NCI-H1694 (cell line): ENCODE data around the gene AAGAB.

Experiments used
- DNase-seq: peaks from one replicate; lab custom pipeline; 2025; lab: John Stamatoyannopoulos, UW

The AAGAB gene

DNA sequence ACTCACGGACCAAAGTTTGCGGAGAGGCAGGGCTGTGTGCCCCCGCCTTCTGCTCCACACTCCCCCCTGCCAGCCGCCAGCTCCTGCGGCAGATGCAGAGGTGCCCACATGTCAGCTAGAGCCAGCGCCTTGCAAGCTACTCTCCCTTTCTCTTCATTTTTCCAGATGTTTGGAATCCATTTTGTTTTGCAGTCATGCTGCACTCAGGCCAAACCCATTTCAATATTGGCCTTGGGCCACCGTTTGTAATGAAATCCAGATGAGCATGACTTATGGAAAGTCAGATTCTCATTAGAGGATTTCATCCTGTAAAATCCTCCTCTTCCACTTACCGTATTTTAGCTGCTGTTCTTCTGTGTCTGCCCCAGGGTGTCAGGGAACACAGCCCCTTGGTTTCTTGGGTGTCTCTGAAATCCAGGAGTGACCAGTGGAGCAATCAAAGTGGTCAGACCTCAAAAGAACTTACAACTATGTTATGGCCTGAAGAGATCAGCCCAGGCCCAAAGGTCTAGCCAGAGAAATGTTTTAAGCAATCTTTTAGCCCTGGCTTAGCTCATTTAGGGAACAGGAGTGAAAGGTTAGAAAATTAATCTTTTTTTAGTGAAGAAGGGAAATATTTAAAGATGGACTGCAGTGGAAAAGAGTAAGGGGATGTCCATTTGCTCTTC is 65.8 kb downstream of the AAGAB start:
- DNase-seq, result no peak

GRCh38 chr15:67187351-67187854 is 67.1 kb downstream of the AAGAB start:
- peak; percentile 2 for DNase-seq

- DNase-seq, result no peak
These were observed 67.8 kb downstream of the AAGAB start for GRCh38 chr15:67186688-67187087.

GRCh38 chr15:67186226-67186649 is 68.2 kb downstream of the AAGAB start:
- DNase-seq, result no peak

- no peak for DNase-seq
These were observed 68.7 kb downstream of the AAGAB start for GRCh38 chr15:67185621-67186225.

GRCh38 chr15:67185051-67185450 is 69.4 kb downstream of the AAGAB start:
- DNase-seq, result no peak

DNA sequence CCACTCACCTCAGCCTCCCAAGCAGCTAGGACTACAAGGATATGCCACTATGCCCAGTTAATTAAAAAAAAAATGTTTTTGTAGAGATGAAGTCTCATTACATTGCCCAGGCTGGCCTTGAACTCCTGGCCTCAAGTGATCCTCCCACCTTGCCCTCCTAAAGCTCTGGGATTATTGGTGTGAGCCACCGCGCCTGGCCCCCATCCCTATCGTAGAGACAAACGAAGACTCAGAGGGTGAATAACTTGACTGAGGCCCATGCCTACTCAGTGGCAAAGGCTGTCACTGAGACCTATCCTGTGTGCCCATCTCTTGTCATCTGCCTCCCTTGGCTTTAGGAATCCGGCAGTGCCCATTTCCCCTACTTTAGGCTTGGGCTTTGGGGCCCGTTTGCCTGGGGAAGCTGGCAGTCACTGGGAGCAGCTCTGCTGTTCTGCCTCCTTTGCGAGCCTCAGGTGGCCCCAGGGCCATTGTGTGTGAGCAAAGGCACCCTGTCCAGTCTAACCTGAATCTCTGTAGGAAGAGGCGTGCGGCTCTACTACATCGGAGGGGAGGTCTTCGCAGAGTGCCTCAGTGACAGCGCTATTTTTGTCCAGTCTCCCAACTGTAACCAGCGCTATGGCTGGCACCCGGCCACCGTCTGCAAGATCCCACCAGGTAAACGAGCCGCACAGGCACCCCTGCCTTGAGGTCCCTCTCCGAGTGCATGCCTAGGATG is 70.1 kb downstream of the AAGAB start:
- DNase-seq, result no peak

GRCh38 chr15:67183443-67184169 is 70.9 kb downstream of the AAGAB start:
- DNase-seq, result no peak

GRCh38 chr15:67181221-67181639 is 73.2 kb downstream of the AAGAB start:
- no peak for DNase-seq

GRCh38 chr15:67180514-67181191 is 73.8 kb downstream of the AAGAB start:
- DNase-seq, result no peak

GRCh38 chr15:67180035-67180434 is 74.4 kb downstream of the AAGAB start:
- DNase-seq, result no peak

GRCh38 chr15:67179411-67179995 is 75.0 kb downstream of the AAGAB start:
- no peak for DNase-seq

GRCh38 chr15:67178569-67179210 is 75.8 kb downstream of the AAGAB start:
- no peak for DNase-seq

DNA sequence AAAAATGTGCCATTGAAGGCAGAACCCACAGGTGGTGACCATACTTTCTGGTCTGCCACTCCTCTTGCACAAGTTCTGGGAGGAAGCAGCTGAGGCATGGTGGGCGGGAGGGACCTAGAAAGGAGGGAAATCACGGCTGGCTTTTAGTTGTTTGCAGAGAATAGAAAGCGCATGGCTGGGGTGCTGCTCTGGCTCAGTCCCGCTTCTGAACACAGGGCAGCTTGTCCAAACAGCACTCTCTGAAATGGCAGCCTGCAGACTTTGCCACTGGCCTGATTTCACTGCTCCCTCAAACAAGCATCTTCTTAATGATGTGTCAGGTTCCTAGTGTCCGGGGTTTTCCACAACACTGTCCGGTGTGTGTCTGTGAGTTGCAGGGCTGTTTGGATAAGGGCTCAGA is 76.7 kb downstream of the AAGAB start:
- DNase-seq, result no peak

- DNase-seq, result no peak
These were observed 78.1 kb downstream of the AAGAB start for GRCh38 chr15:67176195-67176971.

GRCh38 chr15:67175643-67176071 is 78.8 kb downstream of the AAGAB start:
- DNase-seq, result no peak

GRCh38 chr15:67174864-67175573 is 79.4 kb downstream of the AAGAB start:
- DNase-seq, result no peak

DNA sequence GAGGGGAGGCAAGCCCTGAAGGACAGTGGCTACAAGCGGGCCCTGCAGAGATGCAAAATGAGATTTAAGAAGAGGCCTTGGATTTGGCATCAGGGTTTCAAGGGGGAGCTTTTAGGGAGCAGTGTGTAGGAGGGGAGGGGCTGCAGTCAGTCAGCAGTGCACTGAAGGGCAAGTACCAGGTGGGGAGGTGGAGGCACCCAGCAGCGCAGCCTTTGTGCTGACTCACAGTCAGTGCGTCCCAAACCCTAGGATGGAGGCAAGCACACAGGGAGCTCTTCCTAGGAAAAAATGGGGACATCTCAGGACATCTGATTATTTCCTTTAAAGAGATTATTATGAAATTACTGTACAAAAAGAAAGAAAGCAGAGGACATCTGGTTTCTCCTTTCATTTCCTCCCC is 80.0 kb downstream of the AAGAB start:
- DNase-seq, result no peak

- DNase-seq, result no peak
These were observed 80.7 kb downstream of the AAGAB start for GRCh38 chr15:67173786-67174185.
